ENCODE measurements around the gene KATNAL1.
"Not testable (repeated sequence)": the region's sequence is repeated elsewhere in the genome, so short reads cannot be mapped to it uniquely, and the experiment has no call there.

The KATNAL1 gene

DNA sequence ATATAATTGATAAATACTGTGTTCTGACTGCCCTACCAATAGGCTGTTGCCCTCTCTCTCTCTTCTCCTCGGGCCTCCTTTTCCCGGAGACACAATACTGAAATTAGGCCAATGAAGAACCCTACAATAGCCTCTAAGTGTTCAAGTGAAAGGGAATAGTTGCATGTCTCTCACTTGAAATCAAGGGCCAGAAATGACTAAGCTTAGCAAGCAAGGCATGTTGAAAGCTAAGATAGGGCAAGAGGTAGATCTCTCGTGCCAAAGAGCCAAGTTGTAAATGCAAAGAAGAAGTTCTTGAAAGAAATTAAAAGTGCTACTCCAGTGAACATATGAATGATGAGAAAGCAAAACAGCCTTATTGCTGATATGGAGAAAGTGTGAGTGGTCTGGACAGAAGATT, 13.3 kb downstream of the KATNAL1 start:
- DNase-seq (ENCODE audit: low read depth, low spot score) = no peak

DNA sequence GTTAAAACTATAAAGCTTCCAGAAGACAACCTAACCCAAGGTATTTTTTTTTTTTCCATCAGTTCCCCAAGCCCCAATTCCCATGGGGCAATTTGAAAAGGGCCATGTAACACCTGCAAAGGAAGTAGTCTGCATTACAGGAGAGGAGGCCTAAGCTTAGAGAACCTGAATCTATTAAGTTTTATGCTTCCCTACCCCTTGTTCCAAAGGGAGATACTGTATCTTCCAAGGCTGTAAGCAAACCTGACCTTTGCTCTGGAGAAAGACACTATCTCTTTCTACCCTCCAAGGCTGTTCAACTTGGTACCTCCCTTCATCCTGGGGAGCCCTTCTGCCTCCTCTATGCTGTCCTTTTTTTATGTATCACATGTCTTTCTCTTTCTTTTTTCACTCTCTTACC, 15.0 kb downstream of the KATNAL1 start:
- DNase-seq (ENCODE audit: low read depth, low spot score) = no peak

DNA sequence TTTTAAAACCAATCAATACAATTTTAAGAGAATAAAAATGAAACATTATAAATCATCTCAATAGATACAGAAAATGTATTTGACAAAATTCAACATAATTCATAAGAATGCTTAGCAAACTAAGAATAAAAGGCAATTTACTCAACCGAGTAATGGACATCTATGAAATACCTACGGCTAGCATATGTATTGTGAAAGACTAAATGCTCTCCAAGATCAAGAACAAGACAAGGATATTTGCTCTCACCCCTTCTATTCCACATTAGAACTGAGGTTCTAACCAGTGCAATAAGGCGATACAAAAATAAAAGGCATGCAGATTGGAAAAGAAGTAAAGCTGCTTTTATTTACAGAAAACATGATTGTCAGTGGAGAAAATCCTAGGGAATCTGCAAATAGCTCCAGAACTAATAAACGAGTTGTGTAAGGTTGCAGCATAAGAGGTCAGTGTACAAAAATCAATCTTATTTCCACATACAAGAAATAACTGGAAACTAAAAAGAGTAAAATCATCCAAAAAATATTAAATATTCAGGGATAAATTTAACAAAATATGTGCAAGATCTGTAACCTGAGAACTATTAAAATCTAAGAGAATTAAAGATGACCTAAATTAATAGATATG, 16.4 kb downstream of the KATNAL1 start:
- DNase-seq (ENCODE audit: low read depth, low spot score) = no peak

DNA sequence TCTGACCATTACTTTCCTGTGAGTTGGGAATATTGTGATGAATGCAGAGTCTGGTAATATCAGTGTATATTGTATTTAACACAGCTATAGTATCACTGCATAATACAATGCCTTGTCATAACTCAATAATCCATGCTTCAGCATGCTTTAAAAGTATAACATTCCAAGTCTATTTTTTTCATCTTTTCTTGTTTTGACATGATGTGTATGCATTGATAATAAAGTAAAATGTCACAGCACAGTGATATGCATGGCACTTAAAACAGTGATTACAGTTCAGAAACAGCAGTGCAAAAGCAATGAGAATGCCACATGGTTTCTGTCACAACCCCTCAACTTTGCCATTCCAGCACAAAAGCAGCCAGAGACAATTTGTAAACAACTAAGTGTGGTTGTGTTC, 17.8 kb downstream of the KATNAL1 start:
- no peak for DNase-seq (ENCODE audit: low read depth, low spot score)

DNA sequence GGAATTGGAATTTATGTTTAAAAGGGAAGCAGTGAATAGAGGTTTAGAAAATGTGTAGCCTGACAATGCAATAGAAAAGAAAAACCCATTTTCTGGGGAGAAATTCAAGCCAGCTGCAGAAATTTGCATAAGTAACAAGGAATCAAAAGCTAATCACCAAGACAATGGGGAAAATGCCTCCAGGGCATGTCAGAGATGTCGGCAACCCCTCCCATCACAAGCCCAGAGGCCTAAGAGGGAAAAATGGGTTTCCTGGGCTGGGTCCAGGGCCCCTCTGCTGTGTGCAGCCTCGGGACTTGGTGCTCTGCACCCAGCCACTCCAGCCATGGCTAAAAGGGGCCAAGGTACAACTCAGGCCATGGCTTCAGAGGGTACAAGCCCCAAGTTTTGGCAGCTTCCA, 21.3 kb downstream of the KATNAL1 start:
- not testable (repeated sequence) for DNase-seq (ENCODE audit: low read depth, low spot score)

DNA sequence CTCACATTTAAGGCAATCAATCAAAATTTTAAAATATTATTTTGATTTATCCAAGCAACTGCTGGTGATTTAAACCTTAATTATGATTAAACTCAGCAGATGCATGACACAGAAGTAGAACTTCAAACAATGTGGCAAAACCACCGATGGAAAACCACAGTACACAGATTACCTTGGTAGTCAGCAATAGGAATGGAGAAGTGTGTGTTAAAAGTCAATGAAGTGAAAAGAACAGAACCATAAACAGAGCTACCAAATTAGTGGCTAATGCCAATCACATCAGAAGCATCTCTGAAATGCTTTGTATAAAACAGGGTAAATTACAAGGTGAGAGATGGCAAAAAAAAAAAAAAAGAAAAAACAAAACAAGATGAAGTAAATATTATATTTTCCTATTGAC, 31.2 kb downstream of the KATNAL1 start:
- DNase-seq (ENCODE audit: low read depth, low spot score) = no peak

DNA sequence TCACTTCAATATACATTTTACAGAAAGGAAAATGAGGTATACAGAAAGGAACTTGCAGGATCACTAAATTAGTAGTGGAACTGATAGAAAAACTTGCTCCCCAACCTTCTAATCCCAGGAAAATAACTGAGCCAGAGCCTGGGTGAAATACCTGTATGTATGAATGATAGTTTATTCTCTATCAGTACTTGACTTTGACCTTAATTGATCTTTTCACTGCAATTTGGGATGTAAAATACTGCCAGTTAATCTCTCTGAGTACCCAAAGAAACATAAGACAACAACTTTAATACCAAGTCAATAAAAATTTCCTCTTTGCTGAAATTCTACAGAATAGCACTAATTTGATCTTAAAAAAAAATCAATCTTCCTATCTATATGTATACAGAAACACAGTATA, 33.3 kb downstream of the KATNAL1 start:
- no peak for DNase-seq (ENCODE audit: low read depth, low spot score)

DNA sequence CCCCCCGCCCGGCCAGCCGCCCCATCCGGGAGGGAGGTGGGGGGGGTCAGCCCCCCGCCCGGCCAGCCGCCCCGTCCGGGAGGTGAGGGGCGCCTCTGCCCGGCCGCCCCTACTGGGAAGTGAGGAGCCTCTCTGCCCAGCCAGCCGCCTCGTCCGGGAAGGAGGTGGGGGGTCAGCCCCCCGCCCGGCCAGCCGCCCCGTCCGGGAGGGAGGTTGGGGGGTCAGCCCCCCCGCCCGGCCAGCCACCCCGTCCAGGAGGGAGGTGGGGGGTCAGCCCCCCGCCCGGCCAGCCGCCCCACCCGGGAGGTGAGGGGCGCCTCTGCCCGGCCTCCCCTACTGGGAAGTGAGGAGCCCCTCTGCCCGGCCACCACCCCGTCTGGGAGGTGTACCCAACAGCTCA, 37.3 kb downstream of the KATNAL1 start:
- DNase-seq (ENCODE audit: low read depth, low spot score) = not testable (repeated sequence)

DNA sequence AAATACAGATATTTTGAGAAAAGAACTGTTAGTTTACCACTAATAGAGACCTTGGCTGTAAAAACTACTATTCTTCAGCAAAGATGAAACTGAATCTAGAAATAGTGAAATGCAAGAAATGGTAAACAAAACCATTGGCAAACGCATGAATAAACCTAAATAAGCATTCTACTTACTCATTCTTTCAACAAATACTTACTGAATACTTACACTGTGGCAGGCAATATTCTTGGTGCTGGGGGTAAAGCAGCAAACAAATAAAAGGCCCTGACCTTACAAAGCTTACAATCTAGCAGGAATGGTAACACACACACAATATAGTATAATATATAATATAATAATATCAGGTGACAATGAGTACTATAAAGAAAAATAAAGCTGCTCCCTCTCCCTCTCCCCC, 38.7 kb downstream of the KATNAL1 start:
- no peak for DNase-seq (ENCODE audit: low read depth, low spot score)

DNA sequence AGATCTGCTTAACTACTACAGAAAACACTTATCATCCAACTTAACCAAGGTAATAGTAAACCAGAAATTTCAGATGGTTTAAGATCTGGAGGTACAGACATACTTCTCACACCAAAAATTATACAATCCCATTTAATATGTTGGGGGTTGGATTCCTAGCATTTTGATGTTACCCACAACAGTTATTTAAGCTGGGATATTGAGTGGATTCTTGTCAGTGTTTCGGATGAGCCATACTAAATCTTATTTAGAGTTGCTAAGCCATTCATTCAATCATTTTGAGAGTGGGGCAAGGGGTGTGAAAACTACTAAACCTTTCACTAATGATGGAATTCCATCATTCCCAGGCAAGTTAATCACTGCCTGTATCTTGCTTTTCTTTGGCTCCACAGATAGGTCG, 40.6 kb downstream of the KATNAL1 start:
- DNase-seq (ENCODE audit: low read depth, low spot score) = no peak

DNA sequence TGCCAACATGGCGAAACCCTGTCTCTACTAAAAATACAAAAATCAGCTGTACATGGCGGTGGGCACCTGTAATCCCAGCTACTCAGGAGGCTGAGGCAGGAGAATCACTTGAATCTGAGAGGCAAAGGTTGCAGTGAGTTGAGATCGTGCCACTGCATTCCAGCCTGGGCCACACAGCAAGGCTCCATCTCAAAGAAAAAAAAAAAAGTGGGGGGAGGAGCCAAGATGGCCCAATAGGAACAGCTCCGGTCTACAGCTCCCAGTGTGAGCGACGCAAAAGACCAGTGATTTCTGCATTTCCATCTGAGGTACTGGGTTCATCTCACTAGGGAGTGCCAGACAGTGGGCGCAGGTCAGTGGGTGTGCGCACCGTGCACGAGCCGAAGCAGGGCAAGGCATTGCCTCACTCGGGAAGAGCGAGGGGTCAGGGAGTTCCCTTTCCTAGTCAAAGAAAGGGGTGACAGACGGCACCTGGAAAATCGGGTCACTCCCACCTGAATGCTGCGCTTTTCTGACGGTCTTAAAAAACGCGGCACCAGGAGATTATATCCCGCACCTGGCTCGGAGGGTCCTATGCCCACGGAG, 48.1 kb downstream of the KATNAL1 start:
- not testable (repeated sequence) for DNase-seq (ENCODE audit: low read depth, low spot score)

DNA sequence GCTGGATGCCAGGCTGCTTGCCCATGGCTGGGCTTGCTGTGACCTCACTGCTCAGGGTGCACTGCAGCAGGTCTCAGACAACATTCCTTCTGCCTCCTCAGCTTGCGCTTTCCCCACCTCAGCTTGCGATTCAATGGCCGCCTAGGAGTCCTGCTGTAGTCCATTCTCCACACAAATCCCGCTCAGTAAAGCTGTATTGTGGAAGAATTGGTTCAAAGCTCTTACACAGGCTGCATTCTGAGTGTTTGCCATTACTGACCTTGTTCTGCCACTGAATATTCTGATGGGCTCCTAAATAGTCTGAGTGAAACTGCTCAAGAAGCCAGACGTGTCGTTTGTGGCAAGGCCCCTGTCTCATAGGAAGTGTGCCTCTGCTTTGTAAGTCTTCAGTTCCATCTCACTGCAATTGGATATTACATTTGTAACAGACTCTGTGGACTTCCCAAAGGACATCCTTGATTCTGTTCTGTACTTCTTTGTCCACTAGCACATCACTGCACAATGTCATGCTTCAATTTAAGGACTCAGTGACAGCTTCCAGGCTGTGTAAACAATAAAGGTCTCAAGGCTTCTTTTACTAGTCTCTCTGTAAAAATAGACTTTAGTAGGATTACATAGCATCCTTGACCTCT, 49.8 kb downstream of the KATNAL1 start:
- DNase-seq (ENCODE audit: low read depth, low spot score) = peak; percentile 29

DNA sequence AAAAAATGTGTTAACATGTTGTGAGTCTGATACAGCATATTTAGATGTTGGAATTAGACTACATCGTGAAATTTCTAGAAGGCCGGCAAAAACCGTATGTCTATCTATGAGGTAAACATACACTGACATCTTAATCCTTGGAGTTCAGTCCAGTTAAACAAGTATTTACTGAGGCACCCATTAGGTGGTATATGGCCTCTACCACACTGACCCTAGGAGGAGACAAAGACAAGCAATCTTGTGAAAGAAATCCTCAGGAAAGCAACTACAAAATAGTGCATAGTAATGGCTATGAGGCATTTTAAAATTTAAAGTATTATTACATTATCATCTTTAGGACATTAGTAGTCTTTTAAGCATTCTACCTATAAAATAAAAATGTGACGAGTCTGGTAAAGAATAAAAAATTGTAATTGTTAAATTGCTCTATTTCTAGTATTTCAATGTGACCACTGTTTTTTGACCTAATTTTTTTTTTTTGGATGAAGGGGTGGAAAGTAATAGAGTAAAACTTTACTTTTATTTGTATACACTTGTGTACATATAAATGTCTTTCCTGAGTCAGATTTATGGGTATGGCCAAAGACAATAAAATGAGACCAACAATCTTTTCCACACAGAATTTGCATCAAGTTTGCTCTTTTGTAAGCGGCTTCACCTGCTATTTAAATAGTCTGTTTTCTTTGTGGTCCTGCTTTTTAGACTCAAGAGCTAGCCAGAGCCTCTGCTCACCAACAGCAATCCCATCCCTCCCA, 50.5 kb downstream of the KATNAL1 start:
- no peak for DNase-seq (ENCODE audit: low read depth, low spot score)

DNA sequence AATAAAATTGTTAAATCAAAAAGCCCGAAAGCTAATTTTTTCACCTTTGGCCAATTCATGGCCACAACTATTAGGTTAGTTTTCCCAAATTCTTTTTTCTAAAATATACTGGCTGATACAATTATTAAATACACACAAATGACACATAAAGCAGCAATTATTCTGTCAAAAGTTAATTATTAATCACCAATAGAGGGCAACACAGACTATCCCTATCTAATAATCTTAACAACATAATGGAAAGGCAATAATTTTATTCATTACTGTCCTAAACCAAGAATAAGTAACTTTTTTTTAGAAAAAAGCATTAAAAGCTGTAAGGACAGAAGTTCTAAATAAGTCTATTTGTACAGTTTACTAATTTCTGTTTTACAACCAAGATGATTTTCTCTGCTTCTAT, 51.7 kb downstream of the KATNAL1 start:
- DNase-seq (ENCODE audit: low read depth, low spot score) = no peak

DNA sequence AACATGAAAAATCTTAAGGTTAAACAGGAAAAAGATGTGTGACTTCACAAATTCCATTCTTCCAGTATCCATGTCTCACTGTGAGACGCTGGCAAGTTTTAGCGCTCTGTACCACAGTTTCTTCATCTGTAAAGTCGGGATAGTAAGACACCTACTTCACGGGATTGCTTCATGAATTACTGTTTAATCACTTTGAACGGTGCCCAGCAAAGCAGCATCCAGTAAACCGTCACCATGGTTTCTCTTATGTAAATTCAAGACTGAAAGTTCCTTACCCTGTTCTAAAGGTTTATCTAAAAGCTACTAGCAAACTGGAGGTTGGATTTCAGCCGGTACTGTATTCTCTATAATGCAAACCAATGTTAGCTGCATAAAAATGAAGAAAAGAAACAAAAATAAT, 53.5 kb downstream of the KATNAL1 start:
- DNase-seq (ENCODE audit: low read depth, low spot score) = no peak

DNA sequence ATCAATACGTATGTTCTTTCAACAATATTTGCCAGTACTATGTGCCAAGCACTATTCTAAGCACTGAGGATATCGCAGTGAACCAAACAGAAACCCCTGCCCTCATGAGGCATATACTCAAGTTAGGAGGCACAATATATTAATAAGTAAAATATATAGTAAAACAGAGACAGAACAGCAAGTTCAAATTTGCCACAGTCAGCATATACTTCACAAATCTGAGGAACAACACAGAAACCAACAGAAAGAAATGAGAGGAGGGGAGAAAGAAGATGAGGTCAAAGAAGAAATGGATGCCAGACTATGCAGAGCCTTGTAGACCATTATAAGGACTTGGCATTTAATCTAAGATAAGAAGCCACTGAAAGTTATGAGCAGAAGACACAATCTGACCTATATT, 59.9 kb downstream of the KATNAL1 start:
- no peak for DNase-seq (ENCODE audit: low read depth, low spot score)

DNA sequence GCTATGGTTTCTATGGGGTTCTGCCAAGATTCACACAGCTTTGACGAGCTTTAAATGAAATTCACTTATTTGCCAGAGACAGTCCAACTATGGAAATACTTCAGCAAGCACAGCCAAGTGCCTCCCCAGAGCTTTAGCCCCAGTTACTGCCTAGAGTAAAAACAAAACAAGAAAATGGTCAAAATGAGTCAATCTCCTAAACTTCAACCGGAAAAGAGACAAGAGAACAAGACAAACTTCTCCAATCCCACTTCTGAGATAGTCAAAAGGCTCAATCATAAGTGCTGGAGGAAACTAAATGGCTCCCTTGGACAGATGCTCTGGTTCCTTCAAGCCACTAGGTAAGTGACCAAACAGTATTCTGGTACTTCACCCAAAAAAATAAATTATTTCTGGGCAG, 65.8 kb downstream of the KATNAL1 start:
- DNase-seq (ENCODE audit: low read depth, low spot score) = no peak

DNA sequence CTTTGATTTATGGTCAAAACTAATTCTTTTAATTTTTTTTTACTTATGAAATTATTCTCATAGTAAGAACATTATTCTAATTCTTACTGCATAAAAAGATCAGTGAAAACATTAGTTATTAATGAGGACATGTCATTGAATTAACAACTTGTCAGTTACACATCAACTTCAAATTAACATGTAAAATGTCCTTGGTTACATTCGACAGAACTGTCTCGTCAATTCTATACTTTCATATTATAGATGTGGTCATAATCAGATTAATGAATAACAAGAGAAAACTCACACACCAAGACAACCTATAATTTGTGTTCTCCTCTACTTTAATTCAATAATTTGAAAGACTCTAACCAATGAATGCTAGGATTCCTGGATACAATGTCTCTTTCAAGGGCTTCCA, 66.7 kb downstream of the KATNAL1 start:
- no peak for DNase-seq (ENCODE audit: low read depth, low spot score)

DNA sequence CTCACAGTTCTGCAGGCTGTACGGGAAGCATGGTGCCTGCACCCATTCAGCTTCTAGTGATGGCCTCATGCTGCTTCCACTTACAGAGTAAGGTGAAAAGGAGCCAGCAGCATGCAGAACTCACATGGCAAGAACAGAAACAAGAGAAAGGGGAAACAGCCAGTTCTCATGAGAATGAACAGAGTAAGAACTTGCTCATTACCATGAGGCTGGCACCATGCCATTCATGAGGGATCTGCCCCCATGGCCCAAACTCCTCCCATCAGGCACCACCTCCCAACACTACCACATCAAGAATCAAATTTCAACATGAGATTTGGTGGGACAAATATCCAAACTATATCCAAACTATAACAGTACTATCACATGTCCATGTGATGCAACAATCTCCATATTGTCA, 72.1 kb downstream of the KATNAL1 start:
- no peak for DNase-seq (ENCODE audit: low read depth, low spot score)

DNA sequence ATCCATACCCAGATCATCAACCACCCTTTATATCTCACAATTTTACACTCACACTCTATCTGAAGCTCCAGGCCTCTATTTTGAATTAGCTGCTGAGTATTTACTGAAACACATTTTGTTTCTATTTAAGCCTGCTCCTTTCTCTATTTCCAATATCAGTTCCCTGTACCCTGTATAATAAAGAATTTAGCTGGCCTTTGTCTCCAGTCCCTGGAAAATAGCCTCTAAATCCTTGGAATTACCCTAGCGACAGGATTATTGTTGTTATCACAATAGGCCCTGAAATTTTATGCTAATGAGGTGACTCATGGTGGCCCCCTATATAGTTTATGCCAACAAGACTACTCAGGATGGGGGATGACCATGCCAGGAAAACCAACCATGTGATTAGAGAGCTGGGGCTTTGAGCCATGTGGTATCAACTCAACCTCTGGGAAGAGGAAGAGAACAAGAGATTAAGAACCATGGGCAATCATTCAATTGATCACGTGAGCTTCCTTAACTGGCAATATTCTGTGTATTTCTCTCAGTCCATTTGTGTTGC, 72.7 kb downstream of the KATNAL1 start:
- DNase-seq (ENCODE audit: low read depth, low spot score) = no peak

DNA sequence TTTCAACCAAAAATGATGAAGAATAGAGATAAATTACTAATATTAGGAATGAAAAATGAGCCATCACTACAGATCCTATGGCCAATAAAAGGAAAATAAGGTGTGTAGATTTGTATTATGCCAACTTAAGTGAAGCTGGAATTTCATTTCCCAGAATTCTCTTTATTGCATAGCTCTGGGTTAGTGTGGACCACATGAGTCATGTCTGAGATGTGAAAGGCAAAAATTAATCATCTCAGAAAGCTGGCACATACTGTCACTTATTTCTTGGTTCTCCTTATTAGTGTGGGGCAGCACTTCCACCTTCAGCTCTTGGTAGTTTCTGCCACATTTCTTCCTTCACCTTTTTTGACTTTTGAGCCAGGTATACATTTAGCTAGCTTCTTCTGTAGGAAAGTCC, 82.6 kb downstream of the KATNAL1 start:
- DNase-seq (ENCODE audit: low read depth, low spot score) = no peak

DNA sequence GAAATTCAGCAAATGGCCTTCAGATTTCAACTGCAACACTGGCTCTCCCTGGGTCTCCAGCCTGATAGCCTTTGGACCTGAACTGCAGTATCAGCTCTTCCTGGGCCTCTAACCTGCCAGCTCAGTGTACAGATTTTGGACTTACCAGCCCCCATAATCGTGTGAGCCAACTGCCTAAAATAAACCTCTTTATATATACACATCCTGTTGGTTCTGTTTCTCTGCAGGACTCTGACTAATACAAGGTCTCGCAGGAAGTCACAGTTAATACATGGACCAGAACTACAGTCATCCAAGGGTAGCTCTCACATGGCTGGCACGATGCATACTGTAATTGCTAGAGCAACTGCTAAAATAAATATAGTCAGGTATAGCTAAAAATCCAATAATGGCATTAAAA, 85.1 kb downstream of the KATNAL1 start:
- DNase-seq (ENCODE audit: low read depth, low spot score) = no peak

All from smooth muscle cell of the brain vasculature (primary cell).